HEK293 (cell line): Measurements from ENCODE around the gene ZFP36.

ENCODE experiments used
- CTCF ChIP-seq: fragments of 450-650 bp; formaldehyde crosslinking; IDR thresholded peaks from 2 replicates; pipeline ENCODE4 v1.5.1; 2016; ENCODE audit warnings: missing biosample characterization, missing genetic modification characterization
- KLF8 ChIP-seq: fragments of 450-650 bp; formaldehyde crosslinking; IDR thresholded peaks from 2 replicates; pipeline ENCODE4 v1.5.1; 2016; ENCODE audit warnings: missing biosample characterization, missing genetic modification characterization
- REST ChIP-seq: fragments of 450-650 bp; formaldehyde crosslinking; IDR thresholded peaks from 2 replicates; pipeline ENCODE4 v1.5.1; 2016; ENCODE audit warnings: missing biosample characterization, missing genetic modification characterization
- ZEB2 ChIP-seq: fragments of 450-650 bp; formaldehyde crosslinking; IDR thresholded peaks from 2 replicates; pipeline ENCODE4 v1.5.1; 2016; ENCODE audit warnings: missing biosample characterization, missing genetic modification characterization
- ZNF416 ChIP-seq: fragments of 450-650 bp; formaldehyde crosslinking; IDR thresholded peaks from 2 replicates; pipeline ENCODE4 v1.5.1; 2016; ENCODE audit warnings: missing biosample characterization, missing genetic modification characterization
- ZNF555 ChIP-seq: fragments of 450-650 bp; formaldehyde crosslinking; conservative IDR thresholded peaks from 2 replicates; pipeline ENCODE4 v1.5.1; 2017; ENCODE audit warnings: missing biosample characterization, mild to moderate bottlenecking, missing genetic modification characterization, inconsistent platforms
- ZNF776 ChIP-seq: fragments of 450-650 bp; formaldehyde crosslinking; IDR thresholded peaks from 2 replicates; pipeline ENCODE4 v1.5.0; 2017; ENCODE audit warnings: missing biosample characterization, missing genetic modification characterization, borderline replicate concordance
- TF ChIP-seq, protein P1 (sequence below): IDR thresholded peaks from 2 replicates; pipeline ENCODE4 v1.6.1; 2011; ENCODE audit warnings: mild to moderate bottlenecking, low read depth, low read length, borderline replicate concordance
- TF ChIP-seq, protein P2 (sequence below): fragments of 450-650 bp; formaldehyde crosslinking; IDR thresholded peaks from 2 replicates; pipeline ENCODE4 v1.5.1; 2016; ENCODE audit warnings: missing biosample characterization, missing genetic modification characterization

DNA sequence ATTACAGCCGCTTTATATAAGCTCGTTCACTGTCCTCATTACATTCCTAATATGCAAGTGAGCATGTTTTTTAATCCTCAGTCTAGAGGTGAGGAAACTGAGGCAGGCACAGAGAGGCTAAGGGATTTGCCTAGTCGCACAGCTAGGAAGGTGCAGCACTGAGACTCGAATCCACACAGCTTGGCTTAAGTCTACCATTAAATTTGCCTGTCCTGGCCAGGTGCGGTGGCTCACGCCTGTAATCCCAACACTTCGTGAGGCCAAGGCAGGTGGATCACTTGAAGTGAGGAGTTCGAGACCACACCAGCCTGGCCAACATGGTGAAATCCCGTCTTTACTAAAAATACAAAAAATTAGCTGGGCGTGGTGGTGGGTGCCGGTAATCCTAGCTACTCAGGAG lies 21.1 kb downstream of the ZFP36 start:
- no peak for TF ChIP-seq CTCF
- no peak for TF ChIP-seq ZNF555 (tag by site-specific recombination)
- TF ChIP-seq KLF8 (tag by site-specific recombination), result no peak
- TF ChIP-seq ZNF776 (tag by site-specific recombination), result no peak
- TF ChIP-seq REST (tag by site-specific recombination), result no peak
- TF ChIP-seq ZNF416, result no peak
- TF ChIP-seq ZEB2 (tag by site-specific recombination), result no peak
- TF ChIP-seq, protein P1, sequence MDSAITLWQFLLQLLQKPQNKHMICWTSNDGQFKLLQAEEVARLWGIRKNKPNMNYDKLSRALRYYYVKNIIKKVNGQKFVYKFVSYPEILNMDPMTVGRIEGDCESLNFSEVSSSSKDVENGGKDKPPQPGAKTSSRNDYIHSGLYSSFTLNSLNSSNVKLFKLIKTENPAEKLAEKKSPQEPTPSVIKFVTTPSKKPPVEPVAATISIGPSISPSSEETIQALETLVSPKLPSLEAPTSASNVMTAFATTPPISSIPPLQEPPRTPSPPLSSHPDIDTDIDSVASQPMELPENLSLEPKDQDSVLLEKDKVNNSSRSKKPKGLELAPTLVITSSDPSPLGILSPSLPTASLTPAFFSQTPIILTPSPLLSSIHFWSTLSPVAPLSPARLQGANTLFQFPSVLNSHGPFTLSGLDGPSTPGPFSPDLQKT, result no peak
- TF ChIP-seq, protein P2, sequence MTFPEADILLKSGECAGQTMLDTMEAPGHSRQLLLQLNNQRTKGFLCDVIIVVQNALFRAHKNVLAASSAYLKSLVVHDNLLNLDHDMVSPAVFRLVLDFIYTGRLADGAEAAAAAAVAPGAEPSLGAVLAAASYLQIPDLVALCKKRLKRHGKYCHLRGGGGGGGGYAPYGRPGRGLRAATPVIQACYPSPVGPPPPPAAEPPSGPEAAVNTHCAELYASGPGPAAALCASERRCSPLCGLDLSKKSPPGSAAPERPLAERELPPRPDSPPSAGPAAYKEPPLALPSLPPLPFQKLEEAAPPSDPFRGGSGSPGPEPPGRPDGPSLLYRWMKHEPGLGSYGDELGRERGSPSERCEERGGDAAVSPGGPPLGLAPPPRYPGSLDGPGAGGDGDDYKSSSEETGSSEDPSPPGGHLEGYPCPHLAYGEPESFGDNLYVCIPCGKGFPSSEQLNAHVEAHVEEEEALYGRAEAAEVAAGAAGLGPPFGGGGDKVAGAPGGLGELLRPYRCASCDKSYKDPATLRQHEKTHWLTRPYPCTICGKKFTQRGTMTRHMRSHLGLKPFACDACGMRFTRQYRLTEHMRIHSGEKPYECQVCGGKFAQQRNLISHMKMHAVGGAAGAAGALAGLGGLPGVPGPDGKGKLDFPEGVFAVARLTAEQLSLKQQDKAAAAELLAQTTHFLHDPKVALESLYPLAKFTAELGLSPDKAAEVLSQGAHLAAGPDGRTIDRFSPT (tag by site-specific recombination), result no peak
